H1 (cell line): Measurements from ENCODE around the gene TRIM31. TPM values are rescaled to one million over a fixed set of nuclear protein-coding genes. Genes with fewer than 3 reads are reported as not detected.

ENCODE experiments used
- BRCA1 ChIP-seq: IDR thresholded peaks from 2 replicates; pipeline ENCODE4 v1.6.1; 2012; ENCODE audit warnings: low read depth, low read length, improper control_type of control experiment
- CBX5 ChIP-seq: fragments of 300-800, 300-1000 bp; sonication (generic); IDR thresholded peaks from 2 replicates; pipeline ENCODE4 v1.7.1; 2016; ENCODE audit warnings: antibody characterized with exemption, low read length, low read depth
- CHD1 ChIP-seq: IDR thresholded peaks from 2 replicates; pipeline ENCODE4 v1.6.1; 2012; ENCODE audit warnings: low read depth, low read length, improper control_type of control experiment
- CTBP2 ChIP-seq: IDR thresholded peaks from 2 replicates; pipeline ENCODE4 v1.7.0; 2011; ENCODE audit warnings: borderline replicate concordance, mild to moderate bottlenecking, moderate library complexity, mixed read lengths, low read length; ENCODE audit not compliant: insufficient read depth, insufficient read length
- EP300 ChIP-seq, 2 experiments: IDR thresholded peaks; 1 replicate in 1 of 2; 2 replicates in 1 of 2; pipeline ENCODE4 v1.6.1; 2011 to 2012; ENCODE audit warnings: low read depth in 2 of 2, low read length in 2 of 2, mild to moderate bottlenecking in 2 of 2, borderline replicate concordance in 1 of 2, inconsistent platforms in 1 of 2, moderate library complexity in 1 of 2
- GABPA ChIP-seq: IDR thresholded peaks from 2 replicates; pipeline ENCODE4 v1.6.1; 2011; ENCODE audit warnings: mild to moderate bottlenecking, low read length, moderate library complexity, borderline replicate concordance; ENCODE audit not compliant: insufficient read depth
- GTF2F1 ChIP-seq: IDR thresholded peaks from 2 replicates; pipeline ENCODE4 v1.6.1; 2012; ENCODE audit warnings: low read depth, low read length, improper control_type of control experiment, borderline replicate concordance
- HDAC2 ChIP-seq, 2 experiments: fragments of 300-600 bp in 1 of 2; sonication (generic) in 1 of 2; IDR thresholded peaks; 2 replicates each; pipeline ENCODE4 v1.6.1; 2011 to 2012; ENCODE audit warnings: low read depth in 2 of 2, low read length in 2 of 2, mild to moderate bottlenecking in 2 of 2, moderate library complexity in 2 of 2, borderline replicate concordance in 1 of 2, inconsistent platforms in 1 of 2
- JUND ChIP-seq: IDR thresholded peaks from 2 replicates; pipeline ENCODE4 v1.6.1; 2011; ENCODE audit warnings: mild to moderate bottlenecking, improper control_type of control experiment, low read length
- KDM5A ChIP-seq: fragments of 200-600 bp; IDR thresholded peaks from 2 replicates; pipeline ENCODE4 v1.7.1; 2012; ENCODE audit warnings: mild to moderate bottlenecking, low read length, inconsistent platforms, mixed read lengths
- RNF2 ChIP-seq: fragments of 200-900, 300-1000 bp; sonication (generic); IDR thresholded peaks from 2 replicates; pipeline ENCODE4 v1.7.1; 2016; ENCODE audit warnings: borderline replicate concordance, low read depth, mild to moderate bottlenecking, antibody characterized with exemption, low read length; ENCODE audit not compliant: poor library complexity, severe bottlenecking; ENCODE audit errors: missing control alignments
- SAP30 ChIP-seq: fragments of 300-600 bp; sonication (generic); IDR thresholded peaks from 2 replicates; pipeline ENCODE4 v1.7.1; 2012; ENCODE audit warnings: low read length, moderate library complexity, mild to moderate bottlenecking, inconsistent platforms; ENCODE audit not compliant: insufficient read depth, insufficient replicate concordance
- SP2 ChIP-seq: IDR thresholded peaks from 2 replicates; pipeline ENCODE4 v1.6.1; 2012; ENCODE audit warnings: mild to moderate bottlenecking, low read length, inconsistent platforms
- SRF ChIP-seq: IDR thresholded peaks from 2 replicates; pipeline ENCODE4 v1.6.1; 2011; ENCODE audit warnings: mild to moderate bottlenecking, low read depth, low read length, moderate library complexity
- YY1 ChIP-seq: IDR thresholded peaks from 2 replicates; pipeline ENCODE4 v1.6.1; 2011; ENCODE audit warnings: low read depth, mild to moderate bottlenecking, low read length
- polyA plus RNA-seq, 7 experiments: library from polyadenylated mRNA; depleted of rRNA in 3 of 7; stranded (reverse) in 5 of 7; unstranded in 2 of 7; fragments of >200 nt in 5 of 7; fragments of 200-250 nt in 2 of 7; gene quantifications; 1 replicate in 5 of 7; 2 replicates in 1 of 7; 4 replicates in 1 of 7; pipeline versions ENCODE4 v1.2.1 to v1.2.3, GENCODE V29; 2011 to 2013; ENCODE audit warnings: missing spikeins in 2 of 7, mixed read lengths in 2 of 7
- total RNA-seq: library from RNA; stranded (reverse); fragmentation: NEBNext Ultra II Directional; extraction: Animal tissue kit (Norgen Biotek cat#: 25700); gene quantifications from 2 replicates; pipeline ENCODE4 v1.2.1, GENCODE V29; 2021

The TRIM31 gene
- total and polyA plus RNA-seq, 2 of the 8 experiments (the other 6 are each of a cell fraction or from before 2014, with no cell fraction given) = not detected

DNA sequence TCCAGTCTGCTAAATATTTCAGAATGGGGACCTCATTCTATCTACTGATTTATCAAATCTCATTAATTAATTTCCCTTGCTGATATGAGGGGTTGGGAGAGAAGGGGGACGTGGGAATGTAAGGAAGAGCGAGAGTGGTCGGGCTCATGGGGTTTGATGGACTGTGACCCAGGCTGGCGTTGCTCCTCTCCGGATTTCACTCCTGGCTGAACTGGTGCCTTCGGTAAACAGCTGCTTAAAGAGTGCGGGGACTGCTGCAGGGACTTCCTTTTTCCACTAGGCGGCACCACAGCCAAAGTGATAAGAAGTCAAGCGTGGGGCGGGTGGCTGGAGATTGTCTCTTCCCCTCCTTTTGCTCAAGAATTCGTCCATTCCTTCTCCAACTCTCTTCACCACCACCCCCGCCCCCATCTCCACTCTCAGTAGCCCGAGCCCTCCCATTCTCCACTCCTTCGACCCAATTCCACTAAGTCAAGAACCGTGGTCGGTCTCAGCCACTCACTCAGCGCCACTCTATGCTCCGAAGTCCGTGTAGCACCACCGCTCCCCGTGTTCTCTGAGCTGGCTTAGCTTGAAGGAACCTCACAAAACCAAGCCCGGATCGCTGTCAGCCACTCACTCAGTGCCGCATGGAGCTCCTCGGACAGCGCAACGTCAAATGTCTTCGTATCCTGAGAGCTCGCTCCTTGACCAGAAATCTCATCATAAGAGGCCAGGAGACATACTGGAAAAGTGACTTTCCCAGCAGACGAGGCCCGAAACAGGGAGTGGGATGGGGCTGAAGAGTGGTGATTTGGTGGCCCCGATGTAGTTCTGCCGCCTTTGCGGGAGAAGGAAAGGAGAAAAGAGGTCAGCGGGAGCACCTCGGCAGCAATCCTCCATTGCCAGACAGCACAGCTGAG, 9.7 kb downstream of the TRIM31 start (continued):
- no peak for TF ChIP-seq CBX5
- no peak for TF ChIP-seq HDAC2 (IDR thresholded peaks at IDR 0.05; ENCODE audit: borderline replicate concordance in 1 of 2, low read depth in 2 of 2, low read length in 2 of 2)
- no peak for TF ChIP-seq CHD1
- TF ChIP-seq SAP30 = peak; percentile 70
- TF ChIP-seq GTF2F1 = no peak
- no peak for TF ChIP-seq CTBP2
- no peak for TF ChIP-seq SRF
- no peak for TF ChIP-seq RNF2
- TF ChIP-seq EP300 (IDR thresholded peaks at IDR 0.05; ENCODE audit: borderline replicate concordance in 1 of 2, low read depth in 2 of 2, low read length in 2 of 2) = no peak; a peak in 1 of 3 replicates
- TF ChIP-seq BRCA1 = no peak
- no peak for TF ChIP-seq SP2
- TF ChIP-seq JUND = no peak
- peak; percentile 39; the same call in 1 of the 2 replicates for TF ChIP-seq YY1
- no peak for TF ChIP-seq KDM5A
- no peak for TF ChIP-seq GABPA
